ENCODE measurements around the gene TNFRSF4.
"Not testable (repeated sequence)": the region's sequence is repeated elsewhere in the genome, so short reads cannot be mapped to it uniquely, and the experiment has no call there.

TNFRSF4 gene

DNA sequence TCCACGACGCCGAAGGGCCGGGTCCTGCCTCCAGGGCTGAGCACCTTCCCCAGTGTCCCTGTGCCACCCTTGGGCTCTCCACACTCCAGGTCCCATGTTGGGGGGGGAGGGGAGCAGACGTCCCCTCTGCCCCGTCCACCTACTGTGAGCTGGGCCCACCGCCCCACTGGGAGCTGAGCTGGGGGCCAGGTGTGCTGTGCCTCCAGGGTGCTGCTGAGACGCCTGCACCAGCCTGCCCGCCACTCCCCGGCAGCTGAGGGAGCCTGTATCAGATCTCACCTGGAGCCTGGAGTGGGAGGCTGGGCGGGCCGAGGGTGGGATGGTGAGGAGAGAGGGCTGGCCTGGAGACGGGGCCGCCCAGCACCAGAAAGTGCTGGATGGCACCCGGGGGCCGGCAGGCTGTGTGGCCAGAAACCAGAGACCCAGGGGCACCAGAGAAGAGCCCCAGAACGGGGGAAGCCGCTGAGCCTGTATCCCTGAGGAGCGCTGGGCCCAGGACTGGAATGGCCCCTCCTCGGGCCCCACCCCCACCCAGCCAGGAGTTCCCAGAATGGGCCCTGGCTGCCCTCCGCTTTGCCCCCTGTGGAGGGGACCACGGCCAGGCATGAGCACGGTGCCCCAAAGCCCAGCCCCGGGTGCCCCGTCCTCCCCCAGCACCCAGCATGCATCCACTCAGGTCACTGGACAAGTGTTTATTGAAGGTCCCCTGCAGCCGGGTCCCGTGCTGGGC is 11.0 kb downstream of the TNFRSF4 start:
- no peak for DNase-seq (ENCODE audit: low spot score)

DNA sequence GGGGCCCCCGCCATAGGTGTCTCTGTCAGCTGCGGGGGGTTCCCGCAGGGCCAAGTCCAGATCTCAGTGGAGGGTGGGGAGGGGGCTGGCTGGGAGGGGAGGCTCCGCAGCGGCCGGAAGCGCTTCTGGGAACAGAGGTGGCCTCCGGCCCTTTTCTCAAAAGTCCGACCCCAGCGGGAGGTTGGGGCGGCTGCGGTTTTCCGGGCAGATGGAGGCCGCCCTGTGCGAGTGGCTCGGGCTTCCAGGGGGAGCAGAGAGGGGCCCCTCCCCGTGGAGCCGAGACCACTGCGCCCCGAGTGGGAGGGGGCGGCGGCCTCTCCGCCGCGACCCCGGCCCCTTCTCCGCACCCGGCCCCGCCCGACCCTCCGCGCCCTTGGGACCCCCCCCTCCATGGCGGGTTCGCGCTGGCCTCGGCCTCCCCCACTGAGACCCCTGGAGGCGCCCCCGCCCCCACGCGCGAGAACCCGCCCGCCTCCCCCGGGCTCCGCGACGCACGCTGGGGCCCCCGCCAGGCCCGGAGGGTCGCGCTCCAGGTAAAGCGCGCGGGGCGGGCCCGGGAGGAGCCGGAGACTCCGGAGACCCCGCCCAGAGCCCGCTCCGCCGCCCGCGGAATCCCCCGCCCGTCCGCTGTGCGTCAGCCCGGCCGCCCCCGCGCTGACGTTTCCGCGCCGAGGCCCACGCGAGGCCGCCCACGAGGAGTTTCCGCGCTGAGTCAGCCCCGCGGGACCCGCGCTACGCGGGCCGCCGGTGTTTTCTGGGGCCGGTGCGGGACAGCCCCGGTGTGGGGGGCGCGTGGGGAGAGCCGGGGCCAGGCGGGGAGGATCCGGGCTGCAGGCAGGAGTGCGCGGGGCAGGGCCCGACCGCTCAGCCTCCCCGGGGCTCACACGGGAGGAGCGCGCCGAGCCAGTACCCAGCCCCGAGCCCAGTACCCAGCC is 12.8 kb downstream of the TNFRSF4 start:
- DNase-seq (ENCODE audit: low spot score) = peak; percentile 85

GRCh38 chr1:1199961-1200875 is 13.7 kb downstream of the TNFRSF4 start:
- no peak for DNase-seq (ENCODE audit: low spot score)

DNA sequence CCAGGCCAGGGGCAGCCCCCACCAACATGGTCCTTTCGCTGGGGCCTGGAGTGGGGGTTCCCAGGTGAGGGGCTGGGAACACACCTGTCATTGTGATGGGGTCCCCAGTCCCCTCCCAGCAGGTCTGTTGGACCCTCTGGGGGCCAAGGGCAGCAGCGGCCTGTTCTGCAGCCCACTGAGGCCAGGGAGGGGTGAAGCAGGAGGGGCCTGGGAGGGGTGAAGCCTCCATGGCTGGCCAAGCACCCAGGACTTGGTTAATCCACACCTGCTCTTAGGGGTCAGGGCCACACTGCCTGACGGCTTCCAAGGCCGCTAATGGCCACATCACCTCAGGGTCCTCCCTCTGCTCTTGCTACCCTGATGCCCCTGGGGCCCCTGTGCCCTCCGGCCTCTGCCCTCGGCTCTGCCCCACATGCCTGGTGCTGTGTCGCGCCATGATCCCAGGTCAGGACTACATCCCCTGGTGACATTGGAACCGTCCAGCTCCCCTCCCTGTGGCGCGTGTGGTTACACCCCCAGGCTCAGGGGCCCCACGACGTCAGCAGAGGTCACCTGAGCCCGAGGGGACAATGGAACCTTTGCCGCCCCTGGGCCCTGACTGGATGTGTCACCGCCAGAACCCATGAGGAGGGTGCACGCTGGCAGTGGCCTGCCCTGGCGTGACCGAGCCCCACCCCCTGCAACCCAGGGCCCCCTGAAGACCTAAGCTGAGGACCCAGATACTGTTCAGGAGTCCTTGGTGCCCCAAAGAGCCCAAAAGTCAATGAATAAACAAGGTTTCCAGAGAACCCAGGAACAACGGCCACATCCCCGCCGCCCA is 14.6 kb downstream of the TNFRSF4 start:
- DNase-seq (ENCODE audit: low spot score) = no peak

DNA sequence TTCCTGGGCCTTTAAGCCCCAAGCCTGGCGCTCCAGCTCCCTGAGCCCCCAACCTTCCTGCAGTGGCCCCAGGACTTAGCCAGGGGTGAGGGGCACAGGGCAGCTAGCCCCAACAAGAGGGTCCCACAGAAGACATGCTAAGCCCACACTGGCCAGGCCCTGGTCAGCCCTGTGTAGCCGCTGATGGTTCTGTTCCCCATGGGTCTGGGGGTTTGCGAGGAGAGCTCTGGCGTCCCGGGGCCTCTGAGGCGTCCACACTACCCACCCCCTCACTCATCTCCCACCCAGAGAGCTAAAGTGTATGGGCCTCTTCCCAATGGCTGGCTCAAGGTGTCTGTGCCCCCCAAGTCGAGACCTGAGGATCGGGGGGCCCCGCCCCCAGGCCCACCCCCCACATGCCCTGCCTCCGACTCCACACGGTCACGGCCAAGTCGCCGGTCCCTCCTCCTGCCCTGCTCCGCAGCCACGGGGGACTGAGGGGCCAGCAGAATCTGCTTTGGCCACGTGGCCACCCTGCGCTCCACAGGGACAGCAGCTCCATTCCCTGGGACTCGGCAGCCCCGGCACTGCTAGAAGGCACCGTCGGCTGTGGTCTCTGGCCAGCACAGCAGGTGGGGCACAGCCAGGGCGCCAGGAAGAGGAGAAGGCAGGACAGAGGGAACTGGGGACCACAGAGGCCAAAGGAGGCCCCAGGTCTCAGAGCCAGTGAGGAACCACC is 15.4 kb downstream of the TNFRSF4 start:
- no peak for DNase-seq (ENCODE audit: low spot score)

- DNase-seq (ENCODE audit: low spot score) = no peak
Observed at GRCh38 chr1:1197551-1198422, 16.2 kb downstream of the TNFRSF4 start.

- DNase-seq (ENCODE audit: low spot score) = no peak
Observed at GRCh38 chr1:1197188-1197500, 16.8 kb downstream of the TNFRSF4 start.

DNA sequence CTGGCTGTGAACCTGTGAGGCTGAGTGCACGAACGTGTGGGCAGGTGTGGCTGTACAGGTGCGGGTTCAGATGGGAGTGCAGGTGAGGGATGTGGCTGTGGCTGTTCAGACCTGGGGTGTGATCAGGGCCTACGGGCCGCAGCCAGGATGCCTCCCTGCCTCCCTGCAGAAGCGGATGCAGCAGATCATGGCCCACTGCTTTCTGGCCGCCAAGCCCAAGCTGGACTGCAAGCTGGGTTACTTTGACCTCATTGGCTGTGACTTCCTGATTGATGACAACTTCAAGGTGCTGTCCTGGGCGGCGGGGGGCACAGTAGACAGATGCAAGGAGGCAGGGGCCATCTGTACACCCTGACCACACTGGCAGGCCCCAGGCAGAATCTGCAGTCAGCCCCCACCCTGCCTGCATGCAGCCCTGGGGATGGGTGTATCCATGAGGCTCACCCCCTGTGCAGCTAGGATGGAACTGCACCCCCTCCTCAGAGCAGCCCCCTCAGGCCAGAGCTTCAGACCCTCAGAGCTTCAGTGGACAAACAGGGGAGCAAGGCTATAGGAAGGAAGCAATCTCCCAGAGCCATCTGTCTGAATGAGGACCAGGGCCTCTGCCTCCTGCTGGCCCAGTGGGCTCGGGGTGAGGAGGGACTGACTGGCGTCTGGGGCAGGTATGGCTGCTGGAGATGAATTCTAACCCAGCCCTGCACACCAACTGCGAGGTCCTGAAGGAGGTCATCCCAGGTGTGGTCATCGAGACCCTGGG is 17.3 kb downstream of the TNFRSF4 start:
- no peak for DNase-seq (ENCODE audit: low spot score)

GRCh38 chr1:1195726-1196125 is 18.2 kb downstream of the TNFRSF4 start:
- not testable (repeated sequence) for DNase-seq (ENCODE audit: low spot score)

GRCh38 chr1:1194723-1195122 is 19.2 kb downstream of the TNFRSF4 start:
- no peak for DNase-seq (ENCODE audit: low spot score)

GRCh38 chr1:1191734-1192133 is 22.2 kb downstream of the TNFRSF4 start:
- DNase-seq (ENCODE audit: low spot score) = no peak

- no peak for DNase-seq (ENCODE audit: low spot score)
Observed at GRCh38 chr1:1189111-1189510, 24.8 kb downstream of the TNFRSF4 start.

DNA sequence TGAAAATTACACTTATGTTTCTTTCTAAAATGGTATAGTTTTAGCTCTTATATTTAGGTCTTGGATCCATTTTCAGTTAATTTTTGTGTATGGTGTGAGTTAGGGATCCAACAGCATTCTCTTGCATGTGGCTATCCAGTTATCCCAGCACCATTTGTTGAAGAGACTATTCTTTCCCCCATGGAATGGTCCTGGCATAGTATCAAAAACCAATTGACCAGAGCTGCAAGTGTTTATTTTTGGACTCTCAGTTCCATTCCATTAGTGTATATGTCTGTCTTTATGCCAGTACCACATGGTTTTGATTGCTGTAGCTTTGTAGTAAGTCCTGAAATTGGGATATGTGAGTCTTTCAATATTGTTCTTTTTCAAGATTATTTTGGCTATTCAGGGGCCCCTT is 26.0 kb downstream of the TNFRSF4 start:
- DNase-seq (ENCODE audit: low spot score) = no peak

GRCh38 chr1:1185101-1185765 is 28.7 kb downstream of the TNFRSF4 start:
- DNase-seq (ENCODE audit: low spot score) = no peak

- DNase-seq (ENCODE audit: low spot score) = no peak
Observed at GRCh38 chr1:1183833-1184775, 29.8 kb downstream of the TNFRSF4 start.

DNA sequence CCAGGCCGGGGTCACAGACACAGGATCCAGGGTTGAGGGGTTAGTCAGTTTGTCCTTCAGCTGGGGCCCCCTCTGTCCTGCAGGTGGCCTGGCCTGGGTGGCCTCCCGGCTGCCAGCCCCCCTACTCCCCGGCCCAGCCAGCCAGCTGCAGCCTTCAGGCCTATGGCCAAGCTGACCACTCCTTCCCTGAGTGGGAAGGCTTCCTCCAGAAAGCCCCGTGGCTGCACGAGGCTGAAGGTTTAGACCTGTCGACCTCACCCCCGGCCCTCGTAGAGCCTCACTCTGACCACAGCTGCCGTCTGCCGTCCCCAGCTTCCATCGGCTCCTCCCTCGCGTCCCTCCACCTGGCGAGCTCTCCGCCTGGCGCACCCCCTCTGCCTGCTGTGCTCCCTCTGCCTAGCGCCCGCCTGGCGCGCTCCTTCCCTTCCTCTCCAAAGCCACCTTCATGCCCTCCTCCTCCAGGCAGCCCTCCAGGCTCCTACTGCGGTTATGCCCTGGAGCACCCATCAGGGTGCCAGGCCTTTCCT is 30.7 kb downstream of the TNFRSF4 start:
- no peak for DNase-seq (ENCODE audit: low spot score)
